Spinal cord (tissue), 10 donors: ENCODE data around the gene HEPACAM2. TPM values are rescaled to one million over a fixed set of nuclear protein-coding genes. Genes with fewer than 3 reads are reported as not detected.

Source experiments
- DNase-seq, 6 donors: peaks; one replicate each; pipeline versions ENCODE4 v3.0.0 to v3.0.0-alpha.2; 2013 to 2015; ENCODE audit warnings: low spot score in 6 of 6, low read depth in 4 of 6
- H3K27ac ChIP-seq: one replicate; pipeline ENCODE4 v1.5.1; 2013; ENCODE audit warnings: low read depth, low read length, control low read depth
- H3K27me3 ChIP-seq: one replicate; pipeline ENCODE4 v1.6.1; 2013; ENCODE audit warnings: low read length; ENCODE audit not compliant: control insufficient read depth, insufficient read depth
- H3K36me3 ChIP-seq: one replicate; pipeline ENCODE4 v1.6.1; 2013; ENCODE audit warnings: low read length; ENCODE audit not compliant: control insufficient read depth, insufficient read depth
- H3K4me1 ChIP-seq: one replicate; pipeline ENCODE4 v1.6.1; 2013; ENCODE audit warnings: low read length; ENCODE audit not compliant: control insufficient read depth, insufficient read depth
- H3K4me3 ChIP-seq: one replicate; pipeline ENCODE4 v1.5.1; 2013; ENCODE audit warnings: low read depth, low read length, control low read depth
- H3K9me3 ChIP-seq: one replicate; pipeline ENCODE4 v1.6.1; 2013; ENCODE audit warnings: low read length; ENCODE audit not compliant: control insufficient read depth, insufficient read depth
- WGBS: methylation state at CpG from one replicate; pipeline ENCODE4 v1.1.5; 2013; ENCODE audit warnings: missing lambda C conversion rate; ENCODE audit not compliant: insufficient coverage; 5-methylcytosine and 5-hydroxymethylcytosine counted together
- polyA plus RNA-seq, 2 donors: library from polyadenylated mRNA; unstranded; fragments of 120-200 nt; gene quantifications; one replicate each; pipeline ENCODE4 v1.2.1, GENCODE V29; 2013; ENCODE audit not compliant: insufficient read length in 2 of 2
- total RNA-seq, 2 donors: library from RNA; depleted of rRNA in 1 of 2; stranded (reverse); fragments of 120-200 nt in 1 of 2; fragments of >200 nt in 1 of 2; gene quantifications; one replicate each; pipeline versions ENCODE4 v1.2.3 to v1.2.4, GENCODE V29; 2013 to 2014
- donor health status: healthy.

Gene HEPACAM2
- total and polyA plus RNA-seq, 4 donors: 0.11 to 0.69 (median 0.23) TPM

DNA sequence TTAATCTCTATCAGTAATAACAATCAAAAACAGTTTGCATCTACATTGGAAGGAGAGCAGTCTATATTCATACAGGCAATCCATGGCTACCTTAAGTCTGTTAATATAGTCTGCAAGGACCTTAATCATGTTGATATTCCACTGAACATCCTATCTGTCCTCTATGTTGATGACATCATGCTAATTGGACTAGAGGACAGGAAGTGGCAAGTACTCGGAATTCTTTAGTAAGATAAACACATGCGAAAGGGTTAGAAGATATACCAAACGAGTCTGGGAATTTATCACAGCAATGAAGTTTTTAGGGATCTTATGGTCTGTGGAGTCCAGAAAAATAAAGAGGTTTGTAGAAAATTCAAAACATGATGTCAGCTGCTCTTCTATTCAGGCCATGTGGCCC is 66.8 kb downstream of the HEPACAM2 start:
- no peak overlapping the region for H3K4me3 ChIP-seq
- H3K9me3 ChIP-seq: no peaks in the 10 kb centered on the region
- H3K27ac ChIP-seq: no peak overlapping the region
- H3K27me3 ChIP-seq: no peaks in the 10 kb centered on the region
- H3K36me3 ChIP-seq: no peaks in the 10 kb centered on the region
- H3K4me1 ChIP-seq: no peaks in the 10 kb centered on the region
- DNase-seq: no peak
- 80% methylated on average over 3 of the region's 3 CpGs for WGBS

DNA sequence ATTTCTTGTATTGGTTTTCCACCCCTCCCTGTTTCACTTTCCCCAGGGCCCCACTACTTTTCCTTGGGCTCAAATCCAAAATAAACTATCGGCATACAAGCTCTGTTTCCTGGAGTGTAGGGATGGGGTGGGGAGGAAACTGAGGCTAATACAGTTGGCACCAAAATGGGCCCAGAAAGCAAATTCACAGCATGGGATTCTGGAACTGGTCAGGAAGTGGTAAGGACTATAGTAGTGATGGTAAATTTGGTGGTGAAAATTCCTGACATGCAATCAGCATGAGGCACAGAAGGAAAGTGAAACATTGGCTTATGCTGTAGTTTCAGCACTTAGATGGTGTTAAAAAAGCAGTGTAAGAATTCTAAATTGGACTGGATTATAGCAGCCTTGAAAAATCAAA is 69.4 kb downstream of the HEPACAM2 start:
- H3K4me1 ChIP-seq: no peaks in the 10 kb centered on the region
- H3K9me3 ChIP-seq: no peaks in the 10 kb centered on the region
- WGBS: 67% methylated on average over 1 of the region's 1 CpG
- H3K36me3 ChIP-seq: no peaks in the 10 kb centered on the region
- H3K4me3 ChIP-seq: no peak overlapping the region
- no peaks in the 10 kb centered on the region for H3K27me3 ChIP-seq
- DNase-seq: no peak
- H3K27ac ChIP-seq: no peak overlapping the region

DNA sequence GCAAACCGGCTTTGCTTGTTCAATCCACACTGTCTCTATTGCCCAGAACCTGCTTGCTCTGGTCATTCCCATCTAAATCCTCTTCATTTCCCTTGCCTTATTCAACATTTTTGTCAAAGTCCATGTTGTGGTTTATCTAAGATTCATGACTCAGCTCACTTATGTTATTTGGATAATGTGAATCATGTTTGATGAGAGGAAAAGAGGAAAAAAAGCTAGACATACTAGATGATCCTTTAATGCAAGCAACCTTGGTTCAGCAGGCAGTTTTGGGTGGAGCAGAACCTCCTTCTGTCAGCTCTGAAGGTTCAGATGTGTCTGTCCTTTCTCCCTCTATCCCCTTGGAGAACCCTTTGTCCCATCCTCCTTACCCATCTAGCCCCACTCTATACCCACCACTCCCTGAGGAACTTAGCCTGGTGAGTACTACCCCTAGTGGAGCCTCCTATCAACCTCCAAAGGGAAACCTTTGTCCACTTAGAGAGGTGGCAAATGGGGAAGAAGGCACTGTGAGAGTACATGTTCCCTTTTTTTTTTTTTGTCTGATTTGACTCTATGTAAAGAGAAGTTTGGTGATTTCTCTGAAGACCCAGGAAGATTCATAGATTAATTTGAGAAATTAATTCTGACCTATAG is 76.0 kb downstream of the HEPACAM2 start:
- no peaks in the 10 kb centered on the region for H3K27me3 ChIP-seq
- H3K9me3 ChIP-seq: no peaks in the 10 kb centered on the region
- WGBS: 100% methylated on average over 1 of the region's 1 CpG
- no peak for DNase-seq
- no peaks in the 10 kb centered on the region for H3K4me1 ChIP-seq
- H3K27ac ChIP-seq: no peak overlapping the region
- no peak overlapping the region for H3K4me3 ChIP-seq
- H3K36me3 ChIP-seq: no peaks in the 10 kb centered on the region

DNA sequence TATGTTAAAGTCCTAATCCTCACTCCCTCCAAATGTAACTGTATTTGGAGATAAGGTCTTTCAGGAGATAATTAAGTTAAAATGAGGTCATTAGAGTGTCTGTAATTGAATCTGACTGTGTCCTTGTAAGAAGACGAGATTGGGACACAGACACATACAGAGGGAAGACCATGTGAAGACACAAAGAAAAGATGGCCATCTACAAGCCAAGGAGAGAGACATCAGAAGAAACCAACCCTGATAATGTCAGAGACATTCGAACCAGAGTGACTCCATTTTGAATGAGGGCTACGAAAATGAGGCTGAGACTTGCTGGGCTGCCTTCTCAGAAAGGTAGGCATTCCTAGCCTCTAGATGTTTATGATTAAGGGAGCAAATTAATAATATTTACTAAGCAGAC is 77.5 kb downstream of the HEPACAM2 start:
- no peak overlapping the region for H3K4me3 ChIP-seq

DNA sequence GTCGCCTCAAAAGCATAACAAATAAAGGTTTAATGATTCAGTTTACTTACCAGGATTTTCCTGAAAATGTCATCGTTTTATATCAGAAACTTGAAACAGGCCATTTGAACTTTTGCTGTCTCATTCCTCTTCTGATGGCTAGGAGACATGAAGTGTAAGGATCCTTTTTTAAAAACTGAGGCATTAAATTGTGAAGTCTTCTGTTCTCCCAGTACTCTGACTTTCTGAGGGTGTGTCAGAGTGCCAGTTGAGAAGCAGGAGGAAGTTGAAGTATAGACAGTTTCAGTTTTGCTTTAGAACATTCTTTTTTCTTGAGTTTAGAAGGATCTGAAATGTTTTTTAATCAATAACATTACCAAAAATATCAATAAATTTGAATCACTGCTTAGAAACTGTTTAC is 78.1 kb downstream of the HEPACAM2 start, which contains the start of gene SAMD9L:
Gene SAMD9L, minus strand, starts transcription at position 242 of the 400 bp plus-strand sequence. CDS start 12,414 bp downstream, outside the sequence.
- peak within 1 kb of the TSS; percentile 57 for H3K27ac ChIP-seq
- H3K4me1 ChIP-seq: no peaks in the 10 kb centered on the region
- H3K4me3 ChIP-seq: peak within 1 kb of the TSS; percentile 36
- no peaks in the 10 kb centered on the region for H3K27me3 ChIP-seq
- peak in 1 of 6 donors; percentile 11 for DNase-seq
- no peaks in the 10 kb centered on the region for H3K36me3 ChIP-seq
- no peaks in the 10 kb centered on the region for H3K9me3 ChIP-seq
- no CpG with 5 or more reads among the region's 2 CpGs for WGBS

More for the DNA sequence above, 77.5 kb downstream of the HEPACAM2 start:
- Histone ChIP-seq H3K4me1 (no peaks in the 10 kb centered on the region), H3K27ac (no peak overlapping the region), H3K9me3 (no peaks in the 10 kb centered on the region), H3K27me3 (no peaks in the 10 kb centered on the region), H3K36me3 (no peaks in the 10 kb centered on the region)
- WGBS: 85% methylated on average over 2 of the region's 3 CpGs
- DNase-seq: no peak

DNA sequence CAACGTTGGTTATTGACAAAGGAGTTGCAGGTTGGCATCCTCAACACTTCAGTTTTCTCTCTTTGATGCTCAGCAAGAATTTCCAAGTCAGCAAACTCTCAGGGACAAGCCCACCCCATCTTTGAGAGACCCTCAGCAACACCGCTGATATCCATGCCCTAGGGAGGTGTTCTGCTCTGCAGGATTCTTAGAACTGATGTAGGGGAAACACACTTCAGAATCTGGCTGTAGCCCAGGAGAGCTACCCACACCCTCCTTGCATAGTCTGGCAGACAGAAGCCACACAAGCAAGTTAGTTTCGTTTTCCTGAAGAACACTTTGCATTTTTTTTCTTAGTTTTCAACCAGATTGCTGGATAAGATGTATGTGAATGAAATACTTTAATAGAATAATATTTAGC is 78.9 kb downstream of the HEPACAM2 start:
- Histone ChIP-seq H3K27me3 (no peaks in the 10 kb centered on the region), H3K4me3 (peak overlapping the region; percentile 36), H3K4me1 (no peaks in the 10 kb centered on the region), H3K36me3 (no peaks in the 10 kb centered on the region), H3K9me3 (no peaks in the 10 kb centered on the region), H3K27ac (peak overlapping the region; percentile 57)
- WGBS: no CpG with 5 or more reads among the region's 3 CpGs
- peak in 2 of 6 donors; percentile 7 to 53 for DNase-seq

DNA sequence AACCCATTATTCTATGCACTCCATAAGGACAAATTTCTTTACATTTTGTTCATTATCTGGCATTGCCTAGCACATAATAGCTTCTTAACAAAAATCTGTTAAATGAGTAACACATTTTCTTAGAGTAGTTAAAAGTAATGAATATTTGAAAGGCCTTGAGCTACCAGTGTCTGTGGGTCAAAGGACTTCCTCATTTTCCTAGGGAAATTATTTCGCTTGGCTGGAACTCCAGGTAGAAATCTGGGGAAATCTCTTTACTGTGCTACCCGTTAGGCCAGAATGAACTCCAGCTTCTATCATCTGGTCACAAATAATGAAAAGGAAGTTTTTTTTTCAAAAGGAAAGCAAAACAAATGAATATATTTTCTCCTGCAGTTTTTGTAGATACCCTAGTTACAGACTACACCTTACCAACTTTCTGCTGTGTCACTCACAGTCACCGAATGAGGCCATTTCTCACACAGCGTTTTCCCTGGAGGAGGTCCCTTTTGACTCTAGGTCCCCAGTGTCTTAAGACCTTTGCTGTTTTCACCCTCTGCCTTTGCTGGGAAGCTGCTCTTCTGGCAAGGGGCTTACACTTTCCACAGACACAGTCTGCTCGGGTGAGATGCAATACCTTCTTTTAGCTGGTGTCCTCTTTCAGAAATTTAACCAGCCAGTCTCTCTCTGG is 79.7 kb downstream of the HEPACAM2 start:
- H3K9me3 ChIP-seq: no peaks in the 10 kb centered on the region
- DNase-seq: peak in 1 of 6 donors; percentile 8
- no peaks in the 10 kb centered on the region for H3K4me1 ChIP-seq
- H3K36me3 ChIP-seq: no peaks in the 10 kb centered on the region
- no peak overlapping the region for H3K4me3 ChIP-seq
- 63% methylated on average over 3 of the region's 5 CpGs for WGBS
- no peaks in the 10 kb centered on the region for H3K27me3 ChIP-seq
- peak overlapping the region; percentile 57 for H3K27ac ChIP-seq

DNA sequence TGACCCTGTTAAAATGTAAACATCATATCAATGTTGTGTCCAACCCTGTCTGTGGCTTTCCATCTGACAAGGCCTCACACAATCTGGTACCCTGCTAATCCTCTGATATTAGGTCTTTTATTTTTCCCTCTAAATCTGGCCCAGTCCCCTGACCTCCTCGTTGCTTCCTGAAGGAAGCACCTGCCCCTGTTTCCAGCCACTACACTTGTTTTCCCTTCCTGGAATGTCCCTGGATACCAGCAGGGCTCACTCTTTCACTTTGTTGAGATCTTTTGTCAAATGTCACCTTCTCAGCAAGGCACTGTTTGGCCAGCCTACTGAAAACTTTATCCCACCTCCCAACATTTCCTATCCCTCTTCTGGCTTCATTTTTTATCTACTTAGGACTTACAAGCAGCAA is 80.2 kb downstream of the HEPACAM2 start:
- WGBS: 15% methylated on average over 1 of the region's 1 CpG
- Histone ChIP-seq H3K27ac (no peak overlapping the region), H3K36me3 (no peaks in the 10 kb centered on the region), H3K27me3 (no peaks in the 10 kb centered on the region), H3K4me3 (no peak overlapping the region), H3K4me1 (no peaks in the 10 kb centered on the region), H3K9me3 (no peaks in the 10 kb centered on the region)
- no peak for DNase-seq

DNA sequence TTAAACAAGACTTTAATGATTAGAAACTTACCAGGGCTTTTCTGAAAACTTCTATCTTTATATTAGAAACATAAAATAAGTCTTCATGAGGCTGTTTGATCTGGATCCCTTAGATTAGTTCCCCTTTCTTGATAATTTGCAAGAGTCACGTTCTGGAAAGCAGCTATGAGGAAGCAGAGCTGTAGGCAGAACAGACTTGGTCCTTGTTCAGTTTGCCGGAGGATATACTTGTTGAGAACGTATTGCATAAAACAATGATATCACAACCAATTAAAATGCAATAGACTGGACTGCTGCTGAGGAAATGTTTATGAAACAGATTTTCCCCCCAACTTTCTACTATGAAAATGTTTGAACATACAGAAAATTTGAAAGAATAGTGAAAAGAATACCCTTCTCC is 80.9 kb downstream of the HEPACAM2 start:
- Histone ChIP-seq H3K4me1 (no peaks in the 10 kb centered on the region), H3K9me3 (no peaks in the 10 kb centered on the region), H3K4me3 (no peak overlapping the region), H3K27me3 (no peaks in the 10 kb centered on the region), H3K27ac (no peak overlapping the region), H3K36me3 (no peaks in the 10 kb centered on the region)
- DNase-seq: no peak
- 57% methylated on average over 1 of the region's 3 CpGs for WGBS

DNA sequence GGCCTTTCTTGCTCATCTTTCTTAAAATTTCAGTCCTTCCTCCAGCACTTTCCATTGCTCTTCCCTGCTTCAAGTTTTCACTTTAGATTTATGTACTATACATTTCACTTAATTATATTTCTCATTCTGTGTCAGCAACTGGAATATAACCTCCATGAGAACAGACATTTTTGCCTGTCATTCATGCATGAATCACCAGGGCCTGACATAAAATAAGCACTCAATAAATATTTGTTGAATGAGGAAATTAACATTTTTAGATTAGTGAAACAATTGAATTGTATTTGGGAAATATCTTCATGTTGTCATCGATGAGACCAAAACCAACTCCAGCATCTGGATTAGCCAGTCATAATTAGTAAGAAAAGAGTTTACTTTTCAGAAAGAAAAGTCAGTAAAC is 84.1 kb downstream of the HEPACAM2 start:
- Histone ChIP-seq H3K36me3 (no peaks in the 10 kb centered on the region), H3K4me1 (no peaks in the 10 kb centered on the region), H3K27ac (no peak overlapping the region), H3K27me3 (no peaks in the 10 kb centered on the region), H3K4me3 (no peak overlapping the region), H3K9me3 (no peaks in the 10 kb centered on the region)
- no peak for DNase-seq
- WGBS: no CpG with 5 or more reads among the region's 1 CpG
